Measurements from ENCODE around the gene FADD. TPM values are rescaled to one million over a fixed set of nuclear protein-coding genes. Genes with fewer than 3 reads are reported as not detected.
A peak's percentile ranks its signal among the peaks of the same experiment; 100 is the strongest.

FADD gene
- total and polyA plus RNA-seq, 8 donors = 4.0 to 20.4 (median 16.5) TPM

- no peaks in the 10 kb centered on the region for H3K9me3 ChIP-seq
- intact Hi-C loops (cut with DNase I; ENCODE audit: low total_unique reads) = loop anchor here (5.0 kb wide), 1 partner anchor 504 kb away; no protein-coding TSS in a partner anchor
- H3K27me3 ChIP-seq = peaks cover 0 to 29% (median 0%) of the 10 kb centered on the region in 3 donors
- TF ChIP-seq EP300 (IDR thresholded peaks at IDR 0.05) (no peak), POLR2AphosphoS5 (IDR thresholded peaks at IDR 0.05) (peak in 1 of 3 donors; percentile 46), CTCF (IDR thresholded peaks at IDR 0.05) (peak in 5 of 7 experiments; percentile 72 to 92 (median 83)), POLR2A (IDR thresholded peaks at IDR 0.05) (no peak)
- peaks cover 0 to 5% (median 0%) of the 10 kb centered on the region in 4 donors for H3K36me3 ChIP-seq
- WGBS, 5 donors = 6 to 11% (median 10%) methylated on average over 21 to 22 of the region's 22 CpGs
- no peak overlapping the region for H3K4me3 ChIP-seq
- peak; percentile 87 to 91 for DNase-seq
- no peak overlapping the region for H3K27ac ChIP-seq
- H3K4me1 ChIP-seq = peaks cover 0 to 6% (median 3%) of the 10 kb centered on the region in 4 donors
Measured at GRCh38 chr11:70191495-70192140, 11.5 kb upstream of the FADD start.

- intact Hi-C loops (cut with DNase I; ENCODE audit: low total_unique reads) = loop anchor here (5.0 kb wide), 1 partner anchor 506 kb away; no protein-coding TSS in a partner anchor
- H3K27ac ChIP-seq = no peak overlapping the region
- 74 to 83% (median 79%) methylated on average over 11 to 15 of the region's 15 CpGs for WGBS, 5 donors
- TF ChIP-seq CTCF (IDR thresholded peaks at IDR 0.05) (no peak), EP300 (IDR thresholded peaks at IDR 0.05) (no peak), POLR2AphosphoS5 (IDR thresholded peaks at IDR 0.05) (no peak), POLR2A (IDR thresholded peaks at IDR 0.05) (no peak)
- no peak overlapping the region for H3K4me3 ChIP-seq
- H3K9me3 ChIP-seq = no peaks in the 10 kb centered on the region
- no peaks in the 10 kb centered on the region for H3K36me3 ChIP-seq
- H3K27me3 ChIP-seq = peaks cover 0 to 24% (median 0%) of the 10 kb centered on the region in 3 donors
- peaks cover 0 to 6% (median 3%) of the 10 kb centered on the region in 4 donors for H3K4me1 ChIP-seq
- DNase-seq = no peak
Measured at GRCh38 chr11:70192666-70193410, 10.3 kb upstream of the FADD start.

GRCh38 chr11:70193411-70194292, 9.4 kb upstream of the FADD start:
- H3K4me3 ChIP-seq = no peak overlapping the region
- H3K9me3 ChIP-seq = no peaks in the 10 kb centered on the region
- H3K27ac ChIP-seq = no peak overlapping the region
- 72 to 86% (median 75%) methylated on average over 7 of the region's 7 CpGs for WGBS, 5 donors
- no peaks in the 10 kb centered on the region for H3K36me3 ChIP-seq
- H3K4me1 ChIP-seq = peaks cover 0 to 6% (median 3%) of the 10 kb centered on the region in 4 donors
- TF ChIP-seq POLR2AphosphoS5 (IDR thresholded peaks at IDR 0.05) (no peak), POLR2A (IDR thresholded peaks at IDR 0.05) (no peak), EP300 (IDR thresholded peaks at IDR 0.05) (no peak), CTCF (IDR thresholded peaks at IDR 0.05) (no peak)
- DNase-seq = no peak
- intact Hi-C loops (cut with DNase I; ENCODE audit: low total_unique reads) = loop anchor here (5.0 kb wide), 1 partner anchor 506 kb away; no protein-coding TSS in a partner anchor
- peaks cover 0 to 24% (median 0%) of the 10 kb centered on the region in 3 donors for H3K27me3 ChIP-seq
